NCI-H2171 treated with DMSO at 0.1 percent for 48 hours (cell line): ENCODE data around the gene ADCY5.

Experiments used
- DNase-seq: peaks from one replicate; lab custom pipeline; 2025; lab: John Stamatoyannopoulos, UW

ADCY5 gene

GRCh38 chr3:123386477-123387040 is 62.3 kb downstream of the ADCY5 start:
- no peak for DNase-seq

GRCh38 chr3:123385981-123386380 is 62.9 kb downstream of the ADCY5 start:
- no peak for DNase-seq

GRCh38 chr3:123385499-123385898 is 63.4 kb downstream of the ADCY5 start:
- no peak for DNase-seq

- DNase-seq: peak; percentile 93
These were observed 63.9 kb downstream of the ADCY5 start for GRCh38 chr3:123385001-123385401.

- DNase-seq: no peak
These were observed 64.6 kb downstream of the ADCY5 start for GRCh38 chr3:123384256-123384655.

GRCh38 chr3:123383091-123384053 is 65.5 kb downstream of the ADCY5 start:
- DNase-seq: peak; percentile 57

GRCh38 chr3:123380261-123380660 is 68.6 kb downstream of the ADCY5 start:
- DNase-seq: no peak

GRCh38 chr3:123379041-123379830 is 69.7 kb downstream of the ADCY5 start:
- no peak for DNase-seq

- no peak for DNase-seq
These were observed 70.4 kb downstream of the ADCY5 start for GRCh38 chr3:123378409-123378915.

GRCh38 chr3:123377243-123377740 is 71.6 kb downstream of the ADCY5 start:
- DNase-seq: no peak

GRCh38 chr3:123376451-123377242 is 72.2 kb downstream of the ADCY5 start:
- peak; percentile 27 for DNase-seq

- peak; percentile 71 for DNase-seq
These were observed 73.6 kb downstream of the ADCY5 start for GRCh38 chr3:123375014-123375940.

- DNase-seq: peak; percentile 93
These were observed 74.9 kb downstream of the ADCY5 start for GRCh38 chr3:123374016-123374415.

GRCh38 chr3:123373474-123373987 is 75.4 kb downstream of the ADCY5 start:
- DNase-seq: peak; percentile 23

- peak; percentile 31 for DNase-seq
These were observed 76.0 kb downstream of the ADCY5 start for GRCh38 chr3:123372686-123373473.

- DNase-seq: peak; percentile 90
These were observed 76.8 kb downstream of the ADCY5 start for GRCh38 chr3:123371859-123372685.

- no peak for DNase-seq
These were observed 77.5 kb downstream of the ADCY5 start for GRCh38 chr3:123371426-123371825.

- DNase-seq: no peak
These were observed 78.1 kb downstream of the ADCY5 start for GRCh38 chr3:123370819-123371218.
